ENCODE data around the gene CTSC. TPM values are rescaled to one million over a fixed set of nuclear protein-coding genes. Genes with fewer than 3 reads are reported as not detected.

Gene CTSC
- total and polyA plus RNA-seq, 2 of the 13 experiments (the other 11 are each of a cell fraction or from before 2014, with no cell fraction given): 144 to 210 TPM

DNA sequence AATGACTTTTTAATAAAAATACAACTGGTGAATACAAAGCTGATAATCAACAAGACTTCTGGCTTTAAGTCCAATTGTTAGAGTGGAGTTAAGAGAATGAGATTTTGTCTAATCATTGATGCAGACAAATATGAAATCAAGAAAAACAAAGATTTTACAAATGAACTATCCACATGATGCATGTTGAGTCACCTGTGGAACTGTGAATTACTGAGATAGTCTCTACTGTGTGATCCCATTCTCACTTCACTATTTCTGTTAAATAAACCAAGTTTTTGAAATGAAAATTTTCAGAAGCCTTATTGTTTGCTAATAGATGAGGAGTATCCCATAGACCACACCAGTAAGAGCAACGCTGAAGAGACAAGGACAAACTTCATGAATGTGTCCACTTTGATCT lies 8.4 kb upstream of the CTSC start:
- Histone ChIP-seq H3K4me1 (ENCODE audit: insufficient read depth, low read length) (no peaks in the 10 kb centered on the region), H3K4me3 (replicated peaks in 1 of 3; ENCODE audit: insufficient read depth in 1 of 3, low read depth in 2 of 3, low read length in 3 of 3) (no peak overlapping the region), H4K20me1 (ENCODE audit: insufficient read depth, low read length) (no peaks in the 10 kb centered on the region), H3K27me3 (ENCODE audit: control insufficient read depth in 1 of 2, insufficient read depth in 2 of 2, low read length in 2 of 2) (no peaks in the 10 kb centered on the region), H3K9ac (ENCODE audit: insufficient read depth, low read depth, low read length) (no peak overlapping the region), H3K27ac (ENCODE audit: extremely low read length, insufficient read depth, low read length) (no peak overlapping the region), H3K36me3 (replicated peaks in 1 of 2; ENCODE audit: control insufficient read depth in 1 of 2, insufficient read depth in 2 of 2, low read length in 2 of 2) (no peaks in the 10 kb centered on the region), H3K4me2 (ENCODE audit: low read depth, low read length) (no peak overlapping the region), H2AFZ (ENCODE audit: low read length) (no peak overlapping the region), H3K9me3 (ENCODE audit: low read length) (no peaks in the 10 kb centered on the region), H3K79me2 (ENCODE audit: insufficient read depth, low read length) (no peaks in the 10 kb centered on the region)
- FAIRE-seq (no peak), ATAC-seq (no peak), DNase-seq (ENCODE audit: low spot score) (no peak)
- in situ Hi-C loops (cut with HindIII; ENCODE audit: extremely low pct_ligation_motif_present, low pct_unique_long_range_greater_than_20kb): no loop called here
- intact Hi-C loops (cut with micrococcal nuclease; ENCODE audit: unreplicated experiment): no loop called here
- WGBS (ENCODE audit: low lambda C conversion rate): 53% methylated on average over 1 of the region's 1 CpG
- BruUV-seq (replicated peaks): no TSS peak
- TF ChIP-seq NFYB (CRISPR knock-in tag; IDR thresholded peaks at IDR 0.05) (no peak), HOXA5 (CRISPR knock-in tag; IDR thresholded peaks at IDR 0.05) (no peak), ZNF558 (CRISPR knock-in tag; IDR thresholded peaks at IDR 0.05; ENCODE audit: borderline replicate concordance) (no peak), SNAPC2 (CRISPR knock-in tag; IDR thresholded peaks at IDR 0.05) (no peak), ELF3 (CRISPR knock-in tag; IDR thresholded peaks at IDR 0.05) (no peak), STAG1 (CRISPR knock-in tag; IDR thresholded peaks at IDR 0.05) (no peak), ZNF746 (CRISPR knock-in tag; IDR thresholded peaks at IDR 0.05) (no peak), CBFB (CRISPR knock-in tag; IDR thresholded peaks at IDR 0.05) (no peak), ZSCAN9 (CRISPR knock-in tag; IDR thresholded peaks at IDR 0.05; ENCODE audit: borderline replicate concordance) (no peak), ZMAT3 (CRISPR knock-in tag; conservative IDR thresholded peaks at IDR 0.05) (no peak), NFE2L1 (CRISPR knock-in tag; IDR thresholded peaks at IDR 0.05; ENCODE audit: borderline replicate concordance) (no peak), ZSCAN5A (CRISPR knock-in tag; IDR thresholded peaks at IDR 0.05; ENCODE audit: borderline replicate concordance) (no peak), SMARCC2 (IDR thresholded peaks at IDR 0.05) (no peak), ZEB1 (IDR thresholded peaks at IDR 0.05; ENCODE audit: insufficient replicate concordance, low read depth) (no peak), ZNF530 (CRISPR knock-in tag; IDR thresholded peaks at IDR 0.05; ENCODE audit: low read depth) (no peak), ZNF280D (CRISPR knock-in tag; IDR thresholded peaks at IDR 0.05) (no peak), ZNF484 (CRISPR knock-in tag; IDR thresholded peaks at IDR 0.05; ENCODE audit: borderline replicate concordance, low read depth) (no peak)
- TF ChIP-seq, protein P1, sequence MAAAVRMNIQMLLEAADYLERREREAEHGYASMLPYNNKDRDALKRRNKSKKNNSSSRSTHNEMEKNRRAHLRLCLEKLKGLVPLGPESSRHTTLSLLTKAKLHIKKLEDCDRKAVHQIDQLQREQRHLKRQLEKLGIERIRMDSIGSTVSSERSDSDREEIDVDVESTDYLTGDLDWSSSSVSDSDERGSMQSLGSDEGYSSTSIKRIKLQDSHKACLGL (CRISPR knock-in tag; IDR thresholded peaks at IDR 0.05): no peak
- ChIA-PET CTCF (ENCODE audit: low intra/inter-chr PET ratio, low total read pairs) (no interaction called here), POLR2A (no interaction called here)
